Omental fat pad (tissue), 4 donors: ENCODE data around the gene PSME3IP1. TPM values are rescaled to one million over a fixed set of nuclear protein-coding genes. Genes with fewer than 3 reads are reported as not detected.
"Not testable (repeated sequence)": the region's sequence is repeated elsewhere in the genome, so short reads cannot be mapped to it uniquely, and the experiment has no call there.

ENCODE experiments used
- ATAC-seq: fragments of 150-250 bp; one replicate; pipeline ENCODE4 v1.9.1; 2016; ENCODE audit warnings: mild to moderate bottlenecking, moderate library complexity; ENCODE audit not compliant: low FRiP score
- DNase-seq: peaks from one replicate; pipeline ENCODE4 v3.0.0-alpha.2; 2019; ENCODE audit warnings: low spot score
- CTCF ChIP-seq, 3 donors: fragments of 450-650 bp; IDR thresholded peaks; one replicate each; pipeline ENCODE4 v1.5.1; 2016 to 2017; ENCODE audit warnings: antibody characterized with exemption in 3 of 3, mild to moderate bottlenecking in 3 of 3, moderate library complexity in 2 of 3
- total RNA-seq, 4 donors: library from RNA; depleted of rRNA; stranded (reverse); fragments of >200 nt; gene quantifications; one replicate each; pipeline ENCODE4 v1.1.0, GENCODE V29; 2016

The PSME3IP1 gene
- total RNA-seq, 4 donors from 2014 or later = 47.1 to 62.6 (median 54.5) TPM

- DNase-seq (no peak), ATAC-seq (no peak)
- TF ChIP-seq CTCF (IDR thresholded peaks at IDR 0.05) = no peak
Observed at GRCh38 chr16:57196286-57196685, 10.4 kb upstream of the PSME3IP1 start.

GRCh38 chr16:57194512-57194911 lies 8.7 kb upstream of the PSME3IP1 start:
- no peak for TF ChIP-seq CTCF (IDR thresholded peaks at IDR 0.05)
- no peak for DNase-seq
- ATAC-seq = peak; percentile 78

- ATAC-seq (peak; percentile 49), DNase-seq (no peak)
- no peak for TF ChIP-seq CTCF (IDR thresholded peaks at IDR 0.05)
Observed at GRCh38 chr16:57192720-57193486, 7.1 kb upstream of the PSME3IP1 start.

- TF ChIP-seq CTCF (IDR thresholded peaks at IDR 0.05) = no peak
- ATAC-seq = no peak
- no peak for DNase-seq
Observed at GRCh38 chr16:57192146-57192545, 6.3 kb upstream of the PSME3IP1 start.

GRCh38 chr16:57191056-57191571 lies 5.3 kb upstream of the PSME3IP1 start:
- DNase-seq (no peak), ATAC-seq (no peak)
- no peak for TF ChIP-seq CTCF (IDR thresholded peaks at IDR 0.05)

- no peak for TF ChIP-seq CTCF (IDR thresholded peaks at IDR 0.05)
- DNase-seq (no peak), ATAC-seq (no peak)
Observed at GRCh38 chr16:57190136-57190535, 4.3 kb upstream of the PSME3IP1 start.

GRCh38 chr16:57189527-57189926 lies 3.7 kb upstream of the PSME3IP1 start:
- not testable (repeated sequence) for DNase-seq

More at GRCh38 chr16:57189527-57189926, 3.7 kb upstream of the PSME3IP1 start:
- not testable (repeated sequence) for ATAC-seq
